Gastrocnemius medialis (tissue), 4 donors: ENCODE results near the gene CLPSL2. TPM values are rescaled to one million over a fixed set of nuclear protein-coding genes. Genes with fewer than 3 reads are reported as not detected.

Source experiments
- ATAC-seq, 2 donors: fragments of 150-250 bp; one replicate each; pipeline ENCODE4 v1.9.1; 2016
- DNase-seq, 2 donors: peaks; one replicate each; pipeline ENCODE4 v3.0.0-alpha.2; 2019
- H3K27ac ChIP-seq, 4 donors: fragments of 200-600 bp; sonication (generic); 1 replicate in 1 of 4; 2 replicates in 3 of 4; pipeline ENCODE4 v1.5.1; 2016 to 2018; ENCODE audit warnings: mild to moderate bottlenecking in 2 of 4, moderate library complexity in 1 of 4
- H3K27me3 ChIP-seq, 3 donors: fragments of 200-600 bp; sonication (generic) in 2 of 3; 1 replicate in 1 of 3; 2 replicates in 2 of 3; pipeline versions ENCODE4 v1.5.1 to v1.6.0; 2016 to 2019; ENCODE audit warnings: mild to moderate bottlenecking in 1 of 3, moderate library complexity in 1 of 3
- H3K36me3 ChIP-seq, 2 donors: fragments of 200-600 bp; sonication (generic) in 1 of 2; one replicate each; pipeline ENCODE4 v1.5.1; 2017 to 2018
- H3K4me1 ChIP-seq, 2 donors: fragments of 200-600 bp; sonication (generic) in 1 of 2; one replicate each; pipeline ENCODE4 v1.5.1; 2016 to 2017; ENCODE audit warnings: mild to moderate bottlenecking in 2 of 2
- H3K4me3 ChIP-seq, 4 donors: fragments of 200-600 bp; sonication (generic) in 3 of 4; 1 replicate in 1 of 4; 2 replicates in 3 of 4; pipeline ENCODE4 v1.5.1; 2016 to 2019; ENCODE audit warnings: mild to moderate bottlenecking in 2 of 4
- H3K9me3 ChIP-seq, 3 donors: fragments of 200-600 bp; sonication (generic) in 2 of 3; 1 replicate in 1 of 3; 2 replicates in 2 of 3; pipeline ENCODE4 v1.5.1; 2016 to 2019
- CTCF ChIP-seq, 5 experiments: fragments of 450-650 bp in 3 of 5; fragments of 200-600 bp in 2 of 5; sonication (generic) in 2 of 5; IDR thresholded peaks in 4 of 5; conservative IDR thresholded peaks in 1 of 5; 1 replicate in 4 of 5; 2 replicates in 1 of 5; pipeline ENCODE4 v1.5.1; 2016 to 2019; ENCODE audit warnings: antibody characterized with exemption in 5 of 5, mild to moderate bottlenecking in 3 of 5, moderate library complexity in 3 of 5
- POLR2A ChIP-seq, 2 donors: fragments of 450-650 bp; IDR thresholded peaks; one replicate each; pipeline ENCODE4 v1.6.1; 2017; ENCODE audit warnings: antibody characterized with exemption in 2 of 2, mild to moderate bottlenecking in 2 of 2, moderate library complexity in 2 of 2
- in situ Hi-C, 4 donors: fragments of 200-750 bp; cut with MboI; loops; one replicate each; pipeline versions ENCODE4 v1.15.0 to v1.8.0; 2017; ENCODE audit warnings: low sequenced_read_pairs in 4 of 4
- intact Hi-C: fragments of 100-400 bp; cut with DNase I; formaldehyde crosslinking; loops from one replicate; pipeline ENCODE4 v1.15.1; 2023; ENCODE audit warnings: low total_unique reads
- total RNA-seq, 4 donors: library from RNA; depleted of rRNA; stranded (reverse); fragments of >200 nt; gene quantifications; one replicate each; pipeline versions ENCODE4 v1.1.0 to v1.2.3, GENCODE V29; 2016

Gene CLPSL2
- total RNA-seq, 4 donors from 2014 or later = not detected

- no peak overlapping the region for H3K4me3 ChIP-seq
- peaks cover 14 to 28% (median 27%) of the 10 kb centered on the region in 3 donors for H3K27me3 ChIP-seq
- intact Hi-C loops (no loop called here), in situ Hi-C loops (no loop called here)
- ATAC-seq = no peak
- no peaks in the 10 kb centered on the region for H3K9me3 ChIP-seq
- no peak for DNase-seq
- TF ChIP-seq CTCF (IDR thresholded peaks at IDR 0.05 in 4 of 5, conservative IDR thresholded peaks at IDR 0.05 in 1 of 5) (no peak), POLR2A (IDR thresholded peaks at IDR 0.05) (no peak)
- peaks cover 0 to 6% of the 10 kb centered on the region in 2 donors for H3K4me1 ChIP-seq
- H3K27ac ChIP-seq = no peak overlapping the region
- H3K36me3 ChIP-seq = no peaks in the 10 kb centered on the region
Measured at GRCh38 chr6:35774116-35774794, 2.1 kb upstream of the CLPSL2 start.

GRCh38 chr6:35775031-35775430, 1.4 kb upstream of the CLPSL2 start:
- H3K27me3 ChIP-seq = peaks cover 20 to 31% (median 27%) of the 10 kb centered on the region in 3 donors
- in situ Hi-C loops = no loop called here

GRCh38 chr6:35777356-35778102, 1.1 kb downstream of the CLPSL2 start:
- no peak for ATAC-seq
- TF ChIP-seq CTCF (IDR thresholded peaks at IDR 0.05 in 4 of 5, conservative IDR thresholded peaks at IDR 0.05 in 1 of 5) (no peak), POLR2A (IDR thresholded peaks at IDR 0.05) (no peak)
- intact Hi-C loops (no loop called here), in situ Hi-C loops (no loop called here)
- Histone ChIP-seq H3K36me3 (no peaks in the 10 kb centered on the region), H3K9me3 (no peaks in the 10 kb centered on the region), H3K4me3 (no peak overlapping the region), H3K4me1 (peaks cover 0 to 6% of the 10 kb centered on the region in 2 donors), H3K27me3 (peaks cover 27 to 35% (median 31%) of the 10 kb centered on the region in 3 donors), H3K27ac (no peak overlapping the region)
- DNase-seq = no peak

More at GRCh38 chr6:35775031-35775430, 1.4 kb upstream of the CLPSL2 start:
- no peaks in the 10 kb centered on the region for H3K36me3 ChIP-seq
- intact Hi-C loops = no loop called here
- no peaks in the 10 kb centered on the region for H3K9me3 ChIP-seq
- ATAC-seq = no peak
- H3K4me1 ChIP-seq = peaks cover 0 to 6% of the 10 kb centered on the region in 2 donors
- H3K27ac ChIP-seq = no peak overlapping the region
- no peak overlapping the region for H3K4me3 ChIP-seq
- no peak for DNase-seq
- TF ChIP-seq CTCF (IDR thresholded peaks at IDR 0.05 in 4 of 5, conservative IDR thresholded peaks at IDR 0.05 in 1 of 5) (no peak), POLR2A (IDR thresholded peaks at IDR 0.05) (no peak)

GRCh38 chr6:35778437-35778836, 2.0 kb downstream of the CLPSL2 start:
- peaks cover 27 to 35% (median 31%) of the 10 kb centered on the region in 3 donors for H3K27me3 ChIP-seq
- H3K27ac ChIP-seq = no peak overlapping the region
- H3K4me1 ChIP-seq = peaks cover 0 to 6% of the 10 kb centered on the region in 2 donors
- in situ Hi-C loops (no loop called here), intact Hi-C loops (no loop called here)
- ATAC-seq = no peak
- H3K9me3 ChIP-seq = no peaks in the 10 kb centered on the region
- DNase-seq = no peak
- TF ChIP-seq POLR2A (IDR thresholded peaks at IDR 0.05) (no peak), CTCF (IDR thresholded peaks at IDR 0.05 in 4 of 5, conservative IDR thresholded peaks at IDR 0.05 in 1 of 5) (no peak)
- no peaks in the 10 kb centered on the region for H3K36me3 ChIP-seq
- H3K4me3 ChIP-seq = no peak overlapping the region
